GM18873 (cell line): Measurements from ENCODE around the gene SUV39H2.
"Not testable (repeated sequence)": the region's sequence is repeated elsewhere in the genome, so short reads cannot be mapped to it uniquely, and the experiment has no call there.

Source experiments
- ATAC-seq: cut with Tn5 transposase; IDR thresholded peaks from one replicate; pipeline ENCODE4 v1.9.1; 2021; ENCODE audit warnings: mild to moderate bottlenecking, moderate library complexity, moderate number of reproducible peaks; ENCODE audit not compliant: unreplicated experiment, low FRiP score

Gene SUV39H2

DNA sequence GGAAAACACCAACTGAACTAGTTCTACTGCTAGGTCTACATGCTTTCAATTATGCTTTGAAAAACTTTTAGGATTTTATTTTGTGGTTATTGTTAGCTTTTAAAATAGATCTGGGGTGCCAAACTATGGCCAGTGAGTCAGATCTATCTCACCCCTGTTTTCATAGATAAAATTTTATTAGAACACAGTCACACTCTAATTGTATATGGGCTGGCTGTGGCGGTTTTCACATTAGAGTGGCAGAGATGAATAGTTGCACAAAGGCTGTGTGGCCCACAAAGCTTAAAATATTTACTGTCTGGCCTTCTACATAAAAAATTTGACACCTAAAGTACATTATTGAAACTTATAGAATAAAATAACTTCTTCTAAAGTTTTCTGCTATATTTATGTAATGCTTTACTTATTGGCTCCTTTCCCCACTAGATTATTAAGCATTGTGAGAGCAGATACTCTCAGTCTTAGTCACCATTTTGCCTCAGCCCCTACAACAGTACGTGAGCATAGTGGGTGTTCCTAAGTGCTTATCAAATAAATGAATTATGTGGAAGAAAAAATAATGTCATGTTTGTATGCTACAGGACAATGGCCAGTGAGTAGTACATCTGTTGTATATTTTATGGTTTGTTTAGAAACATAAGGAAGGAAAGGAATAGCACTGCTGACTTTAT is 5.4 kb upstream of the SUV39H2 start:
- ATAC-seq = no peak

DNA sequence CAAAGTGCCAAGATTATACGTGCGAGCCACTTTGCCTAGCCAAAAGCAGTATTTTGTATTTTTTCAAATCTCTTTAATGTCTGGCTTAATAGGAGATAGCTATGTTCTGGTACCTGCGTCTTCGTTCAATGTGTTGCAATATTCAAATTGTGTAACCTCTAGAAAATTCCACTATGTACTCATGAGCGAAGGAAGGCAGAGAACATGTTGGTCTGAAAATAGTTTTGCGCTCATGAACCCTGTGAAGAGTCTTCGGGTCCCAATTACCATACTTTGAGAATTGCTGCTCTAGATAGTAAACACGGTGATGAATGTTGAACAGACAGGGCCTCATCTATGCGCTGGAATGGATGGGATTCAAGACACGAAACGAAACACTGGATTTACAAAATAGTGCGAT is 2.7 kb upstream of the SUV39H2 start:
- ATAC-seq = no peak

DNA sequence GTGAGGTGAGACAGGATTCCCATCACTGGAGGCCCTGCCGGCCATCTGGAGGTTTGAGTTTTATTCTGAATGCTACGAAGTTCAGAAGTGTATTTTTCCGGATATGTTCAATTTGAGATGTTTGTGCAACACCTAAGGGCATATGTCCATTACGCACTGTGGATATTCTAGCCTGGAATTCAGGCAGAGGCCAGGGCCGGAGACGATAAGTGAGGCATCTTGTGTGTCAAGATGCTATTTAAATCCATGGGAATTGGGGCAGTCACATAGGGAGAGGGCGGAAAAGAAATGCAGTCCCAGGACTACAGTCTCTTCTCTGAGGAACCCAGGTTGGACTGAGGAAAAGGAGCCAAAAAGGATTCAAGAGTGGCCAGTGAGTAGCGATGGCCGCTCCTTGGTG is 1.9 kb upstream of the SUV39H2 start:
- ATAC-seq = no peak

DNA sequence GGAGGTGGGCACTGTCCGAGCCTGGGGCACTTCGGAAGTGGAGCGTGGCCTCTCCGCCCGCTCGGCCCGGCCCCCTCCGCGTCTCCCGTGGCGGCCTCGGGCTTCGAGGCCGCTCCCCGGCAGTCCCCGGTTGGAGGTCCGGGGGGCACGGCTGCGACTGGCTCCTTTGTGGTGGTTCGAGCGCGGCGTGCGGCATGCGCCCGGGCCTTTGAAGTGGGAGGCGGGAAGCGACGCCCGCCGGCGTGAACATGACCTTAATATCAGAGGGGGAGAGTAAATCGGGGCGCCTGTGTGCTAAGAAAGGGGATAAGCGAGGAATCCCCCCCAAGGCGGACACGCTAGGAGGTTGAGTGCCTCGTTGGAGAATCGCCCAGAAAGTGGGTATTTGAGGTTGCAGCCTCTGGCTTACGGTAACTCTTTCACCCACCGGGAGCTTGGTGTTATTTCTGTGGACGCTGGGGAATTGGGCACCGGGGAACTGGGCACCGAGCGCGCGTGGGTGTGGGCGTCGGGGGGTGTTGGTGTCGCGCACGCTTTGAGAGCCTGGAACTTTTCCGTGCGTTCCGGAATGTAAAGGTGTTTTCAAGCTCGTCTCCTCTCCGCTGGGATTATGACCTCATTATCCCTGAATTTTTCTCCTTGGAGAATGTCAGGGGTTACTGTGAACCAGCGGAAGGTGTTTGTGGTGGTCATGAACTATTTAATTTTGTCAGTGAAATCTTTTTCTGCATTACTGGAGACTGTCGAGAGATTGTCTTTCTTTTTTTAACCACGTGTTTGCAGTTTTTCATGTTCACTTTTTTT is 660 bp downstream of the SUV39H2 start:
- ATAC-seq = no peak

DNA sequence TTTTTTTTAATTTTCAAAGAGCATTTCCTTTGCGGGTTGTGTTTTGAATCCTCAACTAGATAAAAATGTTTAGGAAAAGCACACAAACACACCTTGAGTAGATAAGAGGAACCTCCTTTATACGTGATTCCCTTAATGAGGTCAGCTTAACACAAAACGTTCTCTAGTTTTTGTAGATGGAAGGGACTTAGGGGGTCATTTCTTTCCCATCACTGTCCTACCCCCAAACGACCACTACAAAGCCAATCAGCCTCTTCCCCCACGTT is 1.2 kb downstream of the SUV39H2 start:
- no peak for ATAC-seq

DNA sequence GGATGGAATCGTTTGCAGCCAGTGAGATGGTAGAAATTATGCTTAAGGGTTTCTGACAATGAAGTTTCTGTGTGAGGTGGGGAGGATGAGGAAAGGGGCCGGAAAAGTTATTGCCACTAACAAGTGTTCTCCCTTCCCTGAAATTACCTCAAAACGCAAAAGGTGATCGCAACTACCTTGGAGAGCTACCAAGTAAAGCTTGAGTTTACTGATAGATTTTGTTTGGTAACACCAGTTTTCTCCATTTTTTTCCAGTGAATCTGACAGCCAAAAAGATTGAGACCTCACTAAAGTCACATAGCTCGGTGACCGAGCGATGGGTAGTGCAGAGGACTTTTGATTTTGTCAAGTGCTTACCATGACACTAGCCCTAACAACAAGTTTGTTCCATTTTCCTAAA is 1.6 kb downstream of the SUV39H2 start:
- ATAC-seq = no peak

DNA sequence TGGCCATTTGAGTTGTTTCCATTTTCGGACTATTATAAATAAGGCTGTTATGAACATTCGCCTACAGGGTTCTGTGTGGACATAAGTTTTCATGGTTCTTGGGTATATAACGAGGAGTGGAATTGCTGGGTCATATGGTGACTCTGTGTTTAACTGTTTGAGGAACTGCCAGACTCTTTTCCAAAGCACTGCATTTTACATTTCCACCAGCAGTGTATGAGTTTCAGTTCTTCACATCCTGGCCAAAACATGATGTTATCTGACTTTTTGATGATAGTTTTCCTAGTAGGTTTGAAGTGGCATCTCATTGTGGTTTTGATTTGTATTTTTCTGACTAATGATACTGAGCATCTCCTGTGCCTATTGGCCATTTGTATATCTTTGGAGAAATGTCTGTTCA is 5.4 kb downstream of the SUV39H2 start:
- ATAC-seq = no peak

DNA sequence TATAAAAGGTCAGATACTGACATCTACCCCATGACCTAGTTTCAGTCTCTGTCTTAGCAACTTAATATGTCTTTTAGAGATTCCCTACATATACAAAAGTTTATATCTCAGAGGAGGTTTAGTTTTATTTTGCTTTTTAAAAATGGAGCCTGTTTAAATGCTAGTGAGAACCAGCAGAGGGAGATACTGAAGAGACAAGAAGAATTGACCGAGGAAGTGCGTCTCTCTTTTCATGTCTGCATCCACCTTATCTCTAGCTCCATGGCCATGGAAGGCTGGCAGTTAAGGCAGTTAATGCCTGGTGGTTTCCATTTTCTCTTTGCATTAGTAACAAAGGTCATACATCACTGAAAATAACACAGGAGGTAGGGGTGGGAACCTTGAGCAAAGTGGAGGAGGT is 10.7 kb downstream of the SUV39H2 start:
- no peak for ATAC-seq

DNA sequence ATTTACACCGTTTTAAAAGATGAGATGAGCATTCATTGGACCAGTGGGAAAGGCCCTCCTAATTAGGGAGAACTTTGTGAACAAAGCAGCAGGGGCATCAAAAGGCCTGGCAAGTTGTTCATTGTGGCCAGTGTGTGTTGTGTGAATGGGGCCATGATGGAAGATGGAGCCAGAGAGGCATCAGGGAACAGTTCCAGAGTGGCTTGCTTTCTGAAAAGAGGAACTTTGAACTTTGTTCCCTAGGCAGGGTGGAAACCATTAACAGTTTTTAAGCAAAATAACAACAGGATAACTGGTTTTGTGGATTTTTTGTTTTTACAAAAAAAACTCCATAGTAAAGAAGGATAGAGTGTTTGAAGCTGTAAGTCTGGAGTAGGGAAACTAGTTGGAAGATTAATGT is 12.5 kb downstream of the SUV39H2 start:
- ATAC-seq = no peak

DNA sequence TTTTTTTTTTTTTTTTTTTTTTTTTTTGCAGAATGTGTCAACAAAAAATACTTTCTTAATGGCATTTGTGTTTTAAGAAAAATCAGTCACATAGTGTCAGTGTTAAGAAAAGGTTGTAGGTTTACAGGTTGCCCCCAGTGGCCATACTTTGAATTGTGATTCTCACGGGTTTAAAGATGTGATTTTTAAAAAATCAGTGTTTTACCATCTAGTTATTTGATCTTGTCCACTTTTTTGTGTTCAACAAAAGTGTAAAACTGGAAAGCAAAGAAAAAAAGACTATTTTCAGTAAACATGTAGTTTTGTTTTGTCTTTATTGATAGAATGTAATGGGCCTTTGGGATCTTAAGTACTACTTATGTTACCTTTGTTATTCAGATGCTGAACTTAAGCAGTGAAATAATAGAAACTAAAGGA is 25.7 kb downstream of the SUV39H2 start:
- no peak for ATAC-seq

DNA sequence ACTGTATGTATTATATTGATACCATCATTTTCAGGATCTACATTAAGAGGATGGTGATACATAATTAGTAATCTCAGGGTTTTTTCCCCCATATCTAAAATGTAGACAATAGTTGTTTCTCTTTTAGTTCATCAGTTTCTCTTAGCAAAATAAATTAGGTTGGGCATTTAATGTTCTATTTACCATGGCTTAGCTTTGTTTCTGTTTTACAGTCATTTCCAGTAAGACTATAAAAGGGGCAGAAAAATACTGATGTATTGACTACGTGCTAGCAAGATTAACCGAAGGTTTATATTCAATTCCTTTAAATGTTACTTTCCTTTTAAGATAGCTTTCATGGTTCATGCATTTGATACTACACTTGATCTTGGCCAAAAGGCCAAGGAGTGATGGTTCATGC is 26.2 kb downstream of the SUV39H2 start:
- ATAC-seq = no peak

DNA sequence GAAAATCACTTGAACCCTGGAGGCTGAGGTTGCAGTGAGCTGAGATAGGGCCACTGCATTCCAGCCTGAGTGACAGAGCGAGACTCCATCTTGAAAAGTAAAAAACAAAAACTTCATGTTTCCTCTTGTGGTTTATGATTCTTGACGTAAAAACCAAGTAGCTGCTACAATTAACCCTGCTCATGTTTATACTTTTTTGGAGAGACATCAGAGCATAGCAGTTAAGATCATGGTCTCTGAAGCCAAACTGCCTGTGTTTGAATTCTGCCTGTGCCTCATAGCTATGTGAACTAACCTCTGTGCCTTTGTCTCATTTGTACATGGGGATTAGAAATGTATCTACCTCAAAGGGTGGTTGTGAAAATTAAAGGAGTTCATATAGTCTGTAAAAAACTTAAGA is 27.2 kb downstream of the SUV39H2 start:
- no peak for ATAC-seq

DNA sequence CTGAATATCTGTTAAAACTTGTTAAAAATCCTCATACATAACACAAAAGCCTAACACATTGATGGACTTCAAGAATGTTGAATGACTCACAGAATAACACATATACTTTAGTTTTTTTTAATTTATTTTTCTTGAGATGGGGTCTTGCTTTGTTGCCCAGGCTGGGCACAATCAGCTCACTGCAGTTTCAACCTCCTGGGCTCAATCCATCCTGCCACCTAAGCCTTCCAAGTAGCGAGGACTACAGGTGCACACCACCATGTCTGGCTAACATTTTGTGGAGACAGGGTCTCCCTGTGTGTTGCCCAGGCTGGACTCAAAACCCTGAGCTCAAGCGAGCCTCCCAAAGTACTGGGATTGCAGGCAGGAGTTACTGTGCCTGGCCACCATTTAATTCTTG is 28.1 kb downstream of the SUV39H2 start:
- ATAC-seq = no peak

DNA sequence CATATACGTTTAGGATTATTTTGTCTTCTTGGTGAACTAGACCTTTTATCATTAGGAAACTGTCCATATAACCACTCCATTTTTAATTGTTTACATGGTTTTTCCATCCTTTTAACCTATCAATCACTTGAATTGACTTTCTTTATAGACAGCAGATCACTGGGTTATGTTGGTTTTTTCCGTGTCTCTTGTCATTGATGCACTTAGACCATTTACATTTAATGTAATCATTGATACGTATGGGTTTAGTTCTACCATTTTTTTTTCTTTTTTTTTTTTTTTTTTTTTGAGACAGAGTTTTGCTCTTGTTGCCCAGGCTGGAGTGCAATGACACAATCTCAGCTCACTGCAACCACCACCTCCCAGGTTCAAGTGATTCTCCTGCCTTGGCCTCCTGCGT is 28.9 kb downstream of the SUV39H2 start:
- ATAC-seq = not testable (repeated sequence)

DNA sequence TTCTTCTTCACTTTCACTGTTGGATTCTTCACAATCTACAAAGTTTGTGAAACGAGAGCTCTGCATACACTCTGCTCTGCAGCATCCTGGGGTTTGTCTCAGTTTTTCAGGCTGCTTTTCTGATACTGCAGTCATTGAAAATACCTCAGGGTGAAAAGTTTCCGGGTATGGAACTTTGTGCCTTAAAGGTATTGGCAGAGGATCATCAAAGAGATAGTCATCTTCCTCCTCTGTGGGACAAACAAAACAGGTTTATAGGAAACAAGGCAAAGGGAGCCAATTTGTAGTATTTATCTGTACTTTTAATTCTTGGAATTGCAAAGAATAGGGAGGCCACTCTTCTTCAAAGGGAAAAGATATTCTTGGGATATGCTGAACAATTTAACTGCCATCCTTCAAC is 30.4 kb downstream of the SUV39H2 start:
- ATAC-seq = no peak

DNA sequence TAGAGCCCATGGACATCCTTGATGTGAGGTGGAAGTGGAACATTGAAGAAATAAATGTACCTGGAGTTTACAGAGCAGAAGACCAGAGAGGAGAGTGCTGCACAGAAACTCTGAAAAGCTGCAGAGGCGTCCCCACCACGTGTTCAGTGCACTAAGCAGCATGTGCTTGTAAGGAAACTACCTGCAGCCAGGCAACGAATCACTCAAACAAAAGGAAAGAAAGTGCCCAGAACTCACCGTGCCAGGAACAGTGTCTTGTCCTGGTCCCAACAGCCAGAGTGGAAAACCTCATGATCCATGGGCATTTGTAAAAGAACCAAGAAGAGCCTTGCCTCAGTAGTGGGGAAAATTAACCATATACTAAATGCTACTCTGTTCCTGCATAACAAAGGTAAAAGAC is 32.3 kb downstream of the SUV39H2 start:
- ATAC-seq = no peak

DNA sequence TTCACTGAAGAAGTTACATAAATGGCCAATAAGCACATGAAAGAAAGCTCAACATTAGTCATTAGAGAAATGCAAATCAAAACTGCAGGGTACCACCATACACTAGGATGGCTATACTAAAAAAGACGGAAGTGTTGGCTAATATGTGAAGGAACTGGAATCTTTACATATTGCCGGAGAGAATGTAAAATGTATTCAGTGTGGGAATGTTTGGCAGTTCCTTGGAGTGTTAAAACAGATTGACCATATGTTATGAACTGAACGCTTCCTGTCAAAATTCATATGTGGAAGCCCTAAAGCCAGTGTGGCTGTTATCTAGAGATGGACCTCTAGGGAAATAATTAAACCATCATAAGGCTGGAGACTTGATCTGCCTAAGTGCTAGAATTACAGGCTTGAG is 33.1 kb downstream of the SUV39H2 start:
- ATAC-seq = no peak

DNA sequence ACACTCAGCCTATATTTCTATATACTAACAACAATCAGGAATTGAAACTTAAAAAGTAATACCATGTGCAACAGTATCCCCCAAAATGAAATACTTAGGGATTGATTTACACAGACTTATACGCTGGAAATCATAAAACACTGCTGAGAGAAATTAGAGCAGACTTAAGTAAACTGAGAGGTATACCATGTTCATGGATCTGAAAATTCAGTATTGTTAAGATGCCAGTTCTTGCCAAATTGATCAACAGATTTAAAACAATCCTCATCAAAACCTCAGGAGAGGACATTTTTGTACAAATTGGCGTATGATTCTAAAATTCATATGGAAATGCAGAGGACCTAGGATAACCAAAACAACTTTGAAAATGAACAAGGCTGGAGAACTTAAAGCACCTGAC is 37.9 kb downstream of the SUV39H2 start:
- no peak for ATAC-seq

DNA sequence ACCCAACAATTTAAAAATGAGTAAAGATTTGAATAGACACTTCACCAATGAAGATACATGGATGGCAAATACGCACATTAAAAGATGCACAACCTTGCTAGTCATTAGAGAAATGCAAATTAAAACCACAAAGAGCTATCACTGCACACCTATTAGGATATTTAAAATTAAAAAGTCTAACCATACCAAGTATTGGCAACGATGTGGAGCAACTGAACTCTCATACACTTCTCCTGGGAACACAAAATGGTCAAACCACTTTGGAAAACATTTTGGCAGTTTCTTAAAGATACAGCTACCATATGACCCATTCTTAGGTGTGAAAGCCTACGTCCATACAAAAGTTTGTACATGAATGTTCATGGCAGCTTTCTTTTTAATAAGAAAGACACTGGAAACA is 39.2 kb downstream of the SUV39H2 start:
- no peak for ATAC-seq

DNA sequence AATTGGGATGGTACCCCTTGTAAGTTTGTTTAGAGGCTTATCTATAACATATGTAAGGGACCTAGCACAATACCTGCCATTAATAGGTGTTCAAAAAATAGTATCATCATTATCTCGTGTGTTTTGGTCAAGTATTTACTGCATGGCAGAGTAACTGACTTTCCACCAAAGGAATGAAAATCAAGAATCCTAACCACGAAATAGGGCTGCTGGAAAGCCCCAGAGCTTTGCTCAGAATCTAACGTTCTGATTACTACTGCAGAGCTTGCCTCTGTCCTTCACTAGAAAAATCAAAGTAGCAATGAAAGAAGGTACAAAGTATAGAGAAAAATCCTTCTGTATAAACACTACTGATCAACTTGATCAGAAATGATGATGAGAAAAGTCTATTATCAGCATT is 40.3 kb downstream of the SUV39H2 start:
- ATAC-seq = no peak

DNA sequence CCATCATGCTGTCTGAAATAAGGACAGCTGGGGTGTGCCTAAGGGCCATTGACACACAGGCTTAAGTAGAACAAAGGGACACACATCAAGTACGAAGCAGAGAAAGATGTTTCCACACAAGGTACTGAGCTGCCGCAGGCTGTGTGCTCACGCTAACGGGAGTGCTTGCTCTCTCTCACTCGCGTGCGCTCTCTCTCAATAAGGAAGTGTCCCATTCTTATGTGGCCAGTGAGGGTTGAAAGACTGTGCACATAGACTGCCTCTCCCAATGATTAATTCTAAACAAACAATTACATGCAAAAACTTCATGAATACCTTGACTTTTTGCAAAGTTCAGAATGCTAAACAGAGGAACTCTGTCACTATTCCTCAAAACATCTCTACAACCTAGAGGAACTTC is 45.3 kb downstream of the SUV39H2 start:
- no peak for ATAC-seq

DNA sequence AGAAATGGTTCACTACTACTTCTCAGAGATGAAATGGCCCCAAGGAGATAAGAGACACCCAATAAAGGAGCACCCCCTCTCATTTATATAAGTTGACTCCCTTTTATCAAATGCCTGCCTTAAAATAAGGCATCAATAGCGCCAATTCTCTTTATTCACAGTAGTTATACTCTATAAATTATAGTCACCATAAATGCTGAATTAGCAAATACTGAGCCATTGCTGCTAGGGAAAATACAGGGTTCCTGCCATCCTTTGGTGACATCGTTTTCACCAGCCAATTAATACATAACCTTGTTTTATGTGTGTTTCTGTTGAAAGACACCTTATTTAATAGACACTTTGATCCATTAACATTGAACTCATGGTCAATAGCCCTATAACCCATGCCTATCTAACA is 46.6 kb downstream of the SUV39H2 start:
- ATAC-seq = no peak

DNA sequence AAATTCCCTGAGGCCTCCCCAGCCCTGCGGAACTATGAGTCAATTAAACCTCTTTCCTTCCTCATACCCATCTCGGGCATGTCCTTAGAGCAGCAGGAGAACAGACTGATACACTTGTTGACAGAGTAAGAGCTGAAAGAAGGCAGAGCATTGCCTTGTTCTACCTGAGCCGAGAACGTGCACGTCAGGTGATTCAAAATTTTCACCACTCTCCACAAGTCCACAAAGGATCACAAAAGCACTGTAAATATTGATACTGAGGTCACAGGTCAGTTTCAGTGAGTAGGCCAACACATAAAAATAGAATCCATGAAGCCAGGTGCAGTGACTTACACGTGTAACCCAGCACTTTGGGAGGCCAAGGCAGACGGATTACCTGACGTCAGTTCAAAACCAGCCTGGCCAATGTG is 47.4 kb downstream of the SUV39H2 start:
- ATAC-seq = no peak
